Astrocyte of the spinal cord (primary cell): Measurements from ENCODE around the gene CAPS.

ENCODE experiments used
- DNase-seq: peaks from one replicate; pipeline ENCODE4 v3.0.0; 2011; ENCODE audit warnings: low read depth, low spot score
- H3K4me3 ChIP-seq: 2 replicates; pipeline ENCODE4 v1.5.1; 2011; ENCODE audit warnings: low read depth, mild to moderate bottlenecking, low read length, moderate library complexity
- in situ Hi-C: cut with HindIII; loops from 2 replicates; pipeline ENCODE4 v1.10.0; 2017; ENCODE audit warnings: low sequenced_read_pairs
- TF ChIP-seq, protein P1 (sequence below): IDR thresholded peaks from 2 replicates; pipeline ENCODE4 v1.5.1; 2012; ENCODE audit warnings: low read depth, mild to moderate bottlenecking, low read length, inconsistent platforms

CAPS gene

DNA sequence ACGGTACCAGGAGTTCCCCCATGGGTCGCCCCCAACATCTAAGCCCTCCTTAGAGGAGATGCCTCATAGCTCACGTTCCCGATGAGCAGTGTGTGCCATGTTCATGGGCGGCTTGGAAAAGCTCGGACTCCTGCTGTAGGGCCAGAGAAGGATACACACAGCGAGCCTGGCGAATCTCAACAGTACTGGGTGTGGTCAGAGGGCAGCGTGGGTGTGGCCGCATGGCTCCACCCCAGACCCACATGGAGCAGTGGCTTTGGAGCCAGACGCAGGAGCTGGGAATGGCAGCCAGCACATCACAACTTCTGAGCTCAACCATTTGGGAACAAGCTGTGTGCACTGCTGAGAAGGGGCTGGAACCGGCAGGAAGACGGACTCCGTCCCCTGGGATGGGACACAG, 15.6 kb downstream of the CAPS start:
- DNase-seq, result no peak
- in situ Hi-C loops, result no loop called here
- TF ChIP-seq, protein P1, sequence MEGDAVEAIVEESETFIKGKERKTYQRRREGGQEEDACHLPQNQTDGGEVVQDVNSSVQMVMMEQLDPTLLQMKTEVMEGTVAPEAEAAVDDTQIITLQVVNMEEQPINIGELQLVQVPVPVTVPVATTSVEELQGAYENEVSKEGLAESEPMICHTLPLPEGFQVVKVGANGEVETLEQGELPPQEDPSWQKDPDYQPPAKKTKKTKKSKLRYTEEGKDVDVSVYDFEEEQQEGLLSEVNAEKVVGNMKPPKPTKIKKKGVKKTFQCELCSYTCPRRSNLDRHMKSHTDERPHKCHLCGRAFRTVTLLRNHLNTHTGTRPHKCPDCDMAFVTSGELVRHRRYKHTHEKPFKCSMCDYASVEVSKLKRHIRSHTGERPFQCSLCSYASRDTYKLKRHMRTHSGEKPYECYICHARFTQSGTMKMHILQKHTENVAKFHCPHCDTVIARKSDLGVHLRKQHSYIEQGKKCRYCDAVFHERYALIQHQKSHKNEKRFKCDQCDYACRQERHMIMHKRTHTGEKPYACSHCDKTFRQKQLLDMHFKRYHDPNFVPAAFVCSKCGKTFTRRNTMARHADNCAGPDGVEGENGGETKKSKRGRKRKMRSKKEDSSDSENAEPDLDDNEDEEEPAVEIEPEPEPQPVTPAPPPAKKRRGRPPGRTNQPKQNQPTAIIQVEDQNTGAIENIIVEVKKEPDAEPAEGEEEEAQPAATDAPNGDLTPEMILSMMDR, result no peak
- H3K4me3 ChIP-seq, result no peak overlapping the region

DNA sequence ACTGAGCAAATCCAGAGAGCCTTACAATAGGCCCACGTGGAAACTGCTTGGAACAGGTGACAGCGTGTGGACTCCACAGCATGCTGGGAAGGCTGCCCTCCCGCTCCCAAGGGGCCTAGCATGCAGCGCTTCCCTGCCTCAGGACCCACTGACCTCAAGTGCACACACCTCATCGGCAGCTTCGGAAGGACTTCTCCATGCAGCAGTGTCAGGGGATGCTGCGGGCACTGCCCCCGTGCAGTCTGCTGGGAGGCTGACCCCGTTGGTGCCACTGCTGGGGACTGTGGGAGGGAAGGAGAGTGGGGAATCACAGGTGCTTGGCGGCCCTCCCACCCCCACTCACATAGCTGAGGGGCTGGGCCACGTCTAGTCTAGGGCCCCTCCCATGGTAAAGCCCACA, 17.2 kb downstream of the CAPS start:
- DNase-seq, result no peak
- H3K4me3 ChIP-seq, result no peak overlapping the region
- TF ChIP-seq, protein P1, result no peak
- in situ Hi-C loops, result no loop called here

DNA sequence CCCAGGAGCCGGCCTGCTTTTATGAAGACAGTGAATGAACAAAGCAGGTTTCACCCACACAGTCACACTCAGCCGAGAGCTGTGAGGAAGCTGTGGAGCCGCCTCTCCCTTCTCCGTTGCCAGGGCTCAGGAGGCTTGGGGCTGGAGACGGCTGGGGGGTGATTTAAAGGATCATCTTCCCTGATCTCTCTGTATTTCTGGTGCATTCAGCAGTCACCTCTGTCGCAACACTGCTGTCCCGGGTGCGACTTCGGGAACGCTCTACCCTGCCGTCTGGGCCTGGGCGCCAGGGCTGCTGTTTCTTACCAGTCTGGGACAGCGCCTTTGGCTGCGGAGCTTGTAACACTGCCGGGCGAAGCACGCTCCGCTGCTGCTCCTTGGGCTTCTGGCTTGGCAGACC, 18.1 kb downstream of the CAPS start:
- H3K4me3 ChIP-seq, result no peak overlapping the region
- in situ Hi-C loops, result no loop called here
- TF ChIP-seq, protein P1, result no peak
- no peak for DNase-seq

DNA sequence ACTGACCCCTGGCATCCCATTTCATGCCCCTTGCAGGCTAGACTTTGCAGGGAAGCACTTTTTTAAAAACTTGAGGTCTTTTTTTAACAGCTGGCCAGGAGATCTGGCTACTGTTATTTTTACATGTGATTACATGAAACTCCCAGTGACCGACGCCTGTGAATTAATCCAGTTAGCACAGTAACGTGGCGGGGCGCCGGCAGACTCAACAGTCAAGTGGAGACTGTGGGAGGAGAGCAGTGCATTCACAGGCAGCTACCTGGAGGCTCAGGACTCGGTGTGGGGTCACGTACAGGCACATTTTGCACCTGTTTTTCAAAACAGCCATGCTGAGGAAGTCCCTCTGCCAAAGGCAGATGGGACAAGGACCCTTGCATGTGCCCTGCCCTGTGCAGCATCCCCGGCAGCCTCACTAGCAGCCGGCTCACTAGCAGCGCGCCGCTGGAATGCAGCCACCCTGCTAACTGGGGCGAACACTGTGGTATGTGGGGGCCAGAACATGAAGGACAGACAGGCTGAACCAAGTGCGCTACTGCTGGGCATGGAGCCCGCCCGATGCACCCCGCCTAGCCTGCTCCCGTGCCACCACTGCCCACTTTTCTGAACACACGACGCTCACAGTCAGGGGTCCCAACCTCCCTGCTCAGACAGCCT, 18.7 kb downstream of the CAPS start:
- TF ChIP-seq, protein P1, result no peak
- no peak for DNase-seq
- H3K4me3 ChIP-seq, result no peak overlapping the region
- in situ Hi-C loops, result no loop called here

DNA sequence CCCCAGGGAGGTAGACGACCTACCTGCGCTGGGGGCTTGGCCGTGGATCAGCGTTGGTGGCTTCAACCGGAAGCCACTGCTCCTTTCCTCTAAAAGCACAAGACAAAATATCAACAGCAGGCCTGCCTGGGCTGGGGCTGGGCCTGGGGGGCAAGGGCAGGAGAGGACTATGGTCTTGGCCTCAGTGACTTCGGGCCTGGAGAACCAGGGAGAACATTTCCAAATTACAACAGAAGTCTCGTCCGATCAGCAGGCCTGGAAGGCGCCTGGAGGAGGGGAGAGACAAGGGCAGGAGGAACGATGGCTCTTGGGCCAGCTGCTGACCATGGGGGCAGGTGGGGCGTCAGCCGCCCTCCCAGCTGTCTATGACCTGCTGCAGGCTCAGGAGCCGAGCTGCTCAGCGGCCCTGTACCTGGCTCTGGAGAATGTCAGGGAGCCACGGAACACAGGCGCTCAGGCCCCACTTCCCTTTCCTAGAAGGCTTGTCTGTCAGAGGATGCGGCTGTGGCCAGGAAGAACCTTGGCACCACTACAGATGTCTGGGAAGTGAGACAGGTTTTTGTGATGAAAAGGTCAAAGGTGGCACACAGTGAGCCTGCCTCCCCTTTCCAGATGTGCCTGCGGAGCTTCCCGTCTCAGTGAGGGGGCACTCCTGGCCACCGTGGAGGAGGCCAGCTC, 19.5 kb downstream of the CAPS start:
- no peak overlapping the region for H3K4me3 ChIP-seq
- no peak for DNase-seq
- in situ Hi-C loops, result no loop called here
- TF ChIP-seq, protein P1, result no peak

DNA sequence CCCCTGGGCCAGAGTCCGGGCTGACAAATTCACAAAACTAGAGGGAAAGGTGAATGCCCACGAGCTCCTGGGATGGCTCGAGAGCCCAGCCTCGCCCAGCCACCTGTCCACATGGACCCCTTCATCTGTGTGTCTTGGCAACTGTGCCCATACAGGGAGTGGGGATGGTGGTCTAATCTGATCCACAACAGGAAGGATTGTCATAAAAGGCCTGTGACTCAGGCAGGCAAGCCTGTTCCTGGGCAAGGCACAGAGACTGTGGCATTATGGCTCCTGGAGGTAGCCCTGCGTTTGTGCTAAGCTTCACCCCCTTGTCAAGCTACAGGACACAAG, 20.0 kb downstream of the CAPS start:
- H3K4me3 ChIP-seq, result no peak overlapping the region
- DNase-seq, result no peak
- in situ Hi-C loops, result no loop called here
- TF ChIP-seq, protein P1, result no peak
